HepG2 (cell line): ENCODE measurements around the gene RAB11FIP5. TPM values are rescaled to one million over a fixed set of nuclear protein-coding genes. Genes with fewer than 3 reads are reported as not detected.

Experiments
- DNMT1 ChIP-seq: sonication (generic); formaldehyde crosslinking; IDR thresholded peaks from 2 replicates; pipeline ENCODE4 v1.5.1; 2020; ENCODE audit warnings: mild to moderate bottlenecking, missing genetic modification reagents
- FOXC1 ChIP-seq: sonication (generic); formaldehyde crosslinking; IDR thresholded peaks from 2 replicates; pipeline ENCODE4 v1.8.0; 2022; ENCODE audit warnings: mild to moderate bottlenecking, missing genetic modification reagents, borderline replicate concordance
- FOXP1 ChIP-seq, 2 experiments: fragments of 450-650 bp in 1 of 2; IDR thresholded peaks; 2 replicates each; pipeline ENCODE4 v1.6.1; 2017 to 2018; ENCODE audit warnings: antibody characterized with exemption in 1 of 2
- IKZF4 ChIP-seq: sonication (generic); formaldehyde crosslinking; IDR thresholded peaks from 2 replicates; pipeline ENCODE4 v1.5.1; 2020; ENCODE audit warnings: borderline replicate concordance, mild to moderate bottlenecking, low read depth, missing genetic modification reagents; ENCODE audit errors: not compliant biosample characterization
- ISX ChIP-seq: sonication (generic); formaldehyde crosslinking; conservative IDR thresholded peaks from 2 replicates; pipeline ENCODE4 v1.5.0; 2020; ENCODE audit warnings: missing genetic modification reagents
- MAFF ChIP-seq: IDR thresholded peaks from 2 replicates; pipeline ENCODE4 v1.6.1; 2011; ENCODE audit warnings: low read depth, low read length, improper control_type of control experiment
- MNT ChIP-seq: fragments of 450-650 bp; IDR thresholded peaks from 2 replicates; pipeline ENCODE4 v1.6.1; 2016
- MYC ChIP-seq: sonication (generic); formaldehyde crosslinking; IDR thresholded peaks from 2 replicates; pipeline ENCODE4 v1.9.0; 2021; ENCODE audit warnings: missing genetic modification reagents, borderline replicate concordance
- PAX8 ChIP-seq: sonication (generic); formaldehyde crosslinking; IDR thresholded peaks from 2 replicates; pipeline ENCODE4 v1.8.0; 2022; ENCODE audit warnings: mild to moderate bottlenecking, missing genetic modification reagents, borderline replicate concordance
- TCF12 ChIP-seq, 2 experiments: fragments of 450-650 bp in 1 of 2; sonication (generic) in 1 of 2; formaldehyde crosslinking in 1 of 2; IDR thresholded peaks; 2 replicates each; pipeline versions ENCODE4 v1.6.1 to v1.8.0; 2017 to 2022; ENCODE audit warnings: antibody characterized with exemption in 1 of 2, mild to moderate bottlenecking in 1 of 2, missing genetic modification reagents in 1 of 2, moderate library complexity in 1 of 2
- YEATS4 ChIP-seq: sonication (generic); formaldehyde crosslinking; IDR thresholded peaks from 2 replicates; pipeline ENCODE4 v1.4.0; 2020; ENCODE audit warnings: missing genetic modification reagents, borderline replicate concordance
- ZBED4 ChIP-seq: sonication (generic); formaldehyde crosslinking; IDR thresholded peaks from 2 replicates; pipeline ENCODE4 v1.4.0; 2020; ENCODE audit warnings: missing genetic modification reagents, borderline replicate concordance
- ZC3H13 ChIP-seq: sonication (generic); formaldehyde crosslinking; IDR thresholded peaks from 2 replicates; pipeline ENCODE4 v1.8.1; 2023; ENCODE audit warnings: mild to moderate bottlenecking, missing genetic modification reagents, moderate library complexity
- ZNF138 ChIP-seq: sonication (generic); formaldehyde crosslinking; IDR thresholded peaks from 2 replicates; pipeline ENCODE4 v1.5.0; 2020; ENCODE audit warnings: mild to moderate bottlenecking, low read depth, missing genetic modification reagents
- ZNF33B ChIP-seq: sonication (generic); formaldehyde crosslinking; IDR thresholded peaks from 2 replicates; pipeline ENCODE4 v1.5.1; 2020; ENCODE audit warnings: mild to moderate bottlenecking, missing genetic modification reagents
- ZNF549 ChIP-seq: sonication (generic); formaldehyde crosslinking; IDR thresholded peaks from 2 replicates; pipeline ENCODE4 v1.5.0; 2020; ENCODE audit warnings: missing genetic modification reagents
- ZNF574 ChIP-seq: sonication (generic); formaldehyde crosslinking; IDR thresholded peaks from 2 replicates; pipeline ENCODE4 v1.4.0; 2020; ENCODE audit warnings: missing genetic modification reagents
- ZNF782 ChIP-seq: sonication (generic); formaldehyde crosslinking; IDR thresholded peaks from 2 replicates; pipeline ENCODE4 v1.4.0; 2020; ENCODE audit warnings: missing genetic modification reagents, mild to moderate bottlenecking, borderline replicate concordance
- ZNF788 ChIP-seq: sonication (generic); formaldehyde crosslinking; IDR thresholded peaks from 2 replicates; pipeline ENCODE4 v1.5.0; 2020; ENCODE audit warnings: mild to moderate bottlenecking, missing genetic modification reagents, borderline replicate concordance
- ZNF83 ChIP-seq: sonication (generic); formaldehyde crosslinking; IDR thresholded peaks from 2 replicates; pipeline ENCODE4 v1.4.0; 2020; ENCODE audit warnings: missing genetic modification reagents, mild to moderate bottlenecking, borderline replicate concordance
- polyA plus RNA-seq, 8 experiments: library from polyadenylated mRNA; depleted of rRNA in 3 of 8; stranded (reverse) in 7 of 8; unstranded in 1 of 8; fragments of >200 nt; fragmentation: Illumina TruSeq in 4 of 8; extraction: Trizol in 4 of 8; gene quantifications; 2 replicates each; pipeline versions ENCODE4 v1.2.1 to v1.2.3, GENCODE V29; 2011 to 2016; ENCODE audit warnings: low read depth in 4 of 8, missing spikeins in 1 of 8, mixed read lengths in 1 of 8; ENCODE audit not compliant: insufficient read depth in 1 of 8
- total RNA-seq, 5 experiments: library from RNA; depleted of rRNA; stranded (reverse); fragments of >200 nt; fragmentation: Illumina TruSeq; extraction: Trizol; gene quantifications; 2 replicates each; pipeline ENCODE4 v1.2.3, GENCODE V29; 2016; ENCODE audit warnings: low read depth in 1 of 5

Gene RAB11FIP5
- total and polyA plus RNA-seq, 2 of the 13 experiments (the other 11 are each of a cell fraction or from before 2014, with no cell fraction given): 9.4 to 22.9 TPM

- TF ChIP-seq DNMT1 (CRISPR knock-in tag) (no peak), FOXC1 (CRISPR knock-in tag) (peak; percentile 81; the same call in 1 of the 2 replicates), ZNF33B (peak; percentile 78; the same call in 1 of the 2 replicates), ZNF549 (CRISPR knock-in tag) (0 out of 2 replicates have a peak, but pooled peaks have one; percentile 26), TCF12 (IDR thresholded peaks at IDR 0.05) (no peak), TCF12 (CRISPR knock-in tag; IDR thresholded peaks at IDR 0.05) (no peak), IKZF4 (CRISPR knock-in tag) (peak; percentile 61), MAFF (no peak), ZNF83 (CRISPR knock-in tag) (no peak), ZNF788 (CRISPR knock-in tag) (peak; percentile 62; the same call in 1 of the 2 replicates), MYC (CRISPR knock-in tag) (peak; percentile 54; the same call in 1 of the 2 replicates), ZNF138 (CRISPR knock-in tag) (peak; percentile 90), ZNF574 (peak; percentile 62), PAX8 (peak; percentile 76; the same call in 1 of the 2 replicates), YEATS4 (CRISPR knock-in tag) (peak; percentile 86), FOXP1 (IDR thresholded peaks at IDR 0.05) (no peak), FOXP1 (CRISPR knock-in tag; IDR thresholded peaks at IDR 0.05) (no peak), ZC3H13 (CRISPR knock-in tag) (peak; percentile 68; the same call in 1 of the 2 replicates), ZNF782 (CRISPR knock-in tag) (peak; percentile 94; the same call in 1 of the 2 replicates), MNT (no peak), ZBED4 (CRISPR knock-in tag) (peak; percentile 40; the same call in 1 of the 2 replicates), ISX (peak; percentile 31; the same call in 1 of the 2 replicates)
Measured at GRCh38 chr2:73112026-73112912, 479 bp downstream of the RAB11FIP5 start (continued).
